GM04503 (cell line): Measurements from ENCODE around the gene CCDC51.
A peak's percentile ranks its signal among the peaks of the same experiment; 100 is the strongest.
"Not testable (repeated sequence)": the region's sequence is repeated elsewhere in the genome, so short reads cannot be mapped to it uniquely, and the experiment has no call there.

ENCODE experiments used
- DNase-seq: peaks from one replicate; pipeline ENCODE4 v3.0.0-alpha.2; 2012; ENCODE audit warnings: low read depth

CCDC51 gene

GRCh38 chr3:48439820-48440589 lies at the start of gene CCDC51, which contains the start of gene TMA7:
TSS of gene CCDC51 (minus strand) at chr3:48440119. CDS start at chr3:48435128, 4,991 bp downstream.
TSS of gene TMA7 (plus strand) at chr3:48440257. CDS start at chr3:48440297, 40 bp downstream.
- peak; percentile 73 for DNase-seq

- DNase-seq, result no peak
Measured at GRCh38 chr3:48486952-48487351, 47.0 kb upstream of the CCDC51 start.

- not testable (repeated sequence) for DNase-seq
Measured at GRCh38 chr3:48482822-48483221, 42.9 kb upstream of the CCDC51 start.

- DNase-seq, result not testable (repeated sequence)
Measured at GRCh38 chr3:48480891-48481290, 41.0 kb upstream of the CCDC51 start.

- no peak for DNase-seq
Measured at GRCh38 chr3:48478626-48479555, 39.0 kb upstream of the CCDC51 start.

- DNase-seq, result no peak
Measured at GRCh38 chr3:48477959-48478520, 38.1 kb upstream of the CCDC51 start.

GRCh38 chr3:48476426-48477053 lies 36.6 kb upstream of the CCDC51 start:
- DNase-seq, result no peak

- no peak for DNase-seq
Measured at GRCh38 chr3:48475188-48475587, 35.3 kb upstream of the CCDC51 start.

- DNase-seq, result no peak
Measured at GRCh38 chr3:48474619-48475018, 34.7 kb upstream of the CCDC51 start.

- DNase-seq, result not testable (repeated sequence)
Measured at GRCh38 chr3:48474031-48474430, 34.1 kb upstream of the CCDC51 start.

GRCh38 chr3:48473617-48473952 lies 33.7 kb upstream of the CCDC51 start:
- DNase-seq, result no peak

GRCh38 chr3:48472923-48473616 lies 33.2 kb upstream of the CCDC51 start:
- peak; percentile 59 for DNase-seq

GRCh38 chr3:48472673-48472922 lies 32.7 kb upstream of the CCDC51 start:
- DNase-seq, result no peak

- DNase-seq, result no peak
Measured at GRCh38 chr3:48470286-48470685, 30.4 kb upstream of the CCDC51 start.

- DNase-seq, result no peak
Measured at GRCh38 chr3:48469046-48469915, 29.4 kb upstream of the CCDC51 start.

- DNase-seq, result no peak
Measured at GRCh38 chr3:48468329-48468731, 28.4 kb upstream of the CCDC51 start.

GRCh38 chr3:48467473-48468267 lies 27.8 kb upstream of the CCDC51 start:
- DNase-seq, result no peak

GRCh38 chr3:48467110-48467454 lies 27.2 kb upstream of the CCDC51 start:
- DNase-seq, result no peak

- no peak for DNase-seq
Measured at GRCh38 chr3:48466386-48467109, 26.6 kb upstream of the CCDC51 start.
